ENCODE data around the gene ANKRD39.
A peak's percentile ranks its signal among the peaks of the same experiment; 100 is the strongest.
"Not testable (repeated sequence)": the region's sequence is repeated elsewhere in the genome, so short reads cannot be mapped to it uniquely, and the experiment has no call there.

The ANKRD39 gene

DNA sequence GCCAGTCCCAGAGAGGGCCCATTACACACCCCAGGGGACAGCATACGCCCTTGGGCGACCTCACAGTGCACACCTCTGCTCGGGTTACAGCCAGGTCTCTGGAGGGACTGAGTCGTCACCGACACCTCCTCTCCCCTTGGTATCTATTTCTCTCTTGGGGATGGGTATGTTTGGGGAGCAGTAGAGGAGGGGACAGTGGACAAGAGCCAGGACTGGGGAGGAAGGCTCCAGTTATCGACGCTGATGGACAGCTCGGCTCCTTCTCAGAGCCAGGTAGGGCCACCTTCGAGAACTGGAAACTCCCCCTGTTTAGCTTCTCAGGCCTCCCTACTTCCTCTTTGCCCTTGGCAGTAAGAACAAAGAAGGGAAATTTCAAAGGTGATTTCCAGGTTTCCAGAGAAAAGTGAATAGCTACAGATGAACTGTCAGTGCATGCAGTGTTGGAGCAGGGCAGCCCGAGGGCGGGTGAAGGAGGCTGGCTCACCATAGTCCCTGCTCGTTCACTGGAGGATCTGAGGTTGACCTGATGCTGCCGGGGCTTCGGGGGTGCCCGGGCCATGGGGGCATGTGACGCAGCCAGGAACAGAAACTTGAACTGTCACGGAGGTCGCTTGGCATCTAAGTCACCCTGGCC is 16.5 kb upstream of the ANKRD39 start:
- H3K4me3 ChIP-seq (ENCODE audit: low read depth, low read length): no peak overlapping the region
- DNase-seq (ENCODE audit: low read depth): no peak

GRCh38 chr2:96873651-96874096 is 15.9 kb upstream of the ANKRD39 start:
- H3K4me3 ChIP-seq (ENCODE audit: low read depth, low read length): no peak overlapping the region
- no peak for DNase-seq (ENCODE audit: low read depth)

GRCh38 chr2:96872591-96873349 is 15.0 kb upstream of the ANKRD39 start:
- no peak for DNase-seq (ENCODE audit: low read depth)
- no peak overlapping the region for H3K4me3 ChIP-seq (ENCODE audit: low read depth, low read length)

- peak overlapping the region; percentile 77 for H3K4me3 ChIP-seq (ENCODE audit: low read depth, low read length)
- DNase-seq (ENCODE audit: low read depth): no peak
These were observed 12.9 kb upstream of the ANKRD39 start for GRCh38 chr2:96870626-96871255.

DNA sequence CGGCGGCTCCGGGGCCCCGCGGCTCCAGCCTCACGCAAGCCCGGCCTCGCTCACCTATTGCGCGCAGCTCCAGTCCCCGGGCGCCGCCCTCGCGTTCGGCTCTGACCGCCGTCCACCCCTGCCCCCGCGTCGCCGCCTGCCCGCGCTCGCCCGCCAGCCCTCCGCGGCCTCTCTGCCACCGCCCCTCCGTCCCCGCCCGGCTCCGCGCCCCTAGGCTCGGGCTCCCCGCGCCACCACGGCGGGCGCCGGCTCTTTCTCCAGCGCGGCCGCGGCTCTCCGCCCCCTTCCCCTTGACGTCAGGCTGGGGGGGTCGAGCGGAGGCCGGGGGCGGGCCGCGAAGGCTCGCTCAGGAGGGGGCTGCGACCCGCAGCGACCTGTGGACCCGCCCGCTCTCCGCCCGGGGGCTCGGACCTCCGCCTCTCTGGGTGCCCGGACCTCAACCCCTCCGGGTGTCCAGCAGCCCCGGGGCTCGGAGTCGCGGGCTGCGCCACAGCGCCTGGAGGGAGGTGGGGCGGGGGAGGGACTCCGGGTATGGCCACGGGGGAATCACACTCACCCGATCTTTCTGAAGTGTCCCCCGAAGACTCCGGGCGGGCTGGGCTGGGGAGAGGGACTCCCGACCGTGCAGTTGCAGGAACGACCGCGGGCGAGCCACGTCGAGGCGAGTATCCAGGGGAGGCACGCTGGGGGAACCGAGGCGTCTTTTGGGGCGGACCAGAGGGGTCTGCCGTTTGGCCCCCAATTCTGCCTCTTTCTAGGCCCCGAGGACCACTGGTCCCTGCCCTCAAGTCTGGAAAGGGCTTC is 12.2 kb upstream of the ANKRD39 start, which contains the start of gene SEMA4C:
TSS of gene SEMA4C (minus strand) at position 259 of the 804 bp plus-strand sequence. CDS start 2,194 bp downstream, outside the sequence.
- peak within 1 kb of the TSS; percentile 77 for H3K4me3 ChIP-seq (ENCODE audit: low read depth, low read length)
- no peak for DNase-seq (ENCODE audit: low read depth)

- peak overlapping the region; percentile 77 for H3K4me3 ChIP-seq (ENCODE audit: low read depth, low read length)
- no peak for DNase-seq (ENCODE audit: low read depth)
These were observed 11.5 kb upstream of the ANKRD39 start for GRCh38 chr2:96869281-96869821.

DNA sequence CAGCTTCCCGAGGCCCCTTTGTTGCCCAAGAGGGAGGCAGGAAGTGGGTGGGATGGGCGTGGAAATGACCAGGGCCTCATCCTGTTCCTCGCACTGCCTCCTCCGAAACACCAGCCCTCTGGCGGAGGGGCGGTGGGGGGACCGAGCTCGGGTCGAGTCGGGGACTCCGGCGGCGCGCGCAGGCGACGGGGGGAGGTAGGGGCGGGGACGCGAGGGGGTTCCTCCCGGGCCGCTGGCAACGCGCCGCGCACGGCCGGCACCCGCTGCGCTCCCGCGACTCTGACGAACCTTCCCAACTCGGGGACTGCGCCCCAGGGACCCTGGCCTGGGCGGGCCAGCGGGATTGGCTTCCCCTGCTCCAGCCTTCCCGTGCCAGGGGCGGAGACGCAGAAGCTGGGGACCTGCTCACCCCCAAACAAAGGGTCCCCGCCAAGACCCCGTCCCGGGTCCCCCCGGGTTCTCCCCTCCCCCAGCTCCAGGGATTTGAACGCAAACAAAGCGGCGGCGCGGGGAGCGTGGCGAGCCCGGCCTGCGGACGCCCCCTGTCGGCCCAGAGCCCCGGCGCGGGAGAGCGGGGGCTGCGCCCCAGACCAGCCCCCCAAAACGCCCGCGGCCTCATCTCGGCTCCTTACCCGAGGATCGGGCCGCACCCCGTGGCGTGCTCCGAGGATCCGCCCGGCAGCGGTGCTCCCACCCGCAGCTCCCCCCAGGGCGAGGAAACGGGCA is 10.9 kb upstream of the ANKRD39 start:
- peak overlapping the region; percentile 77 for H3K4me3 ChIP-seq (ENCODE audit: low read depth, low read length)
- DNase-seq (ENCODE audit: low read depth): peak; percentile 84

DNA sequence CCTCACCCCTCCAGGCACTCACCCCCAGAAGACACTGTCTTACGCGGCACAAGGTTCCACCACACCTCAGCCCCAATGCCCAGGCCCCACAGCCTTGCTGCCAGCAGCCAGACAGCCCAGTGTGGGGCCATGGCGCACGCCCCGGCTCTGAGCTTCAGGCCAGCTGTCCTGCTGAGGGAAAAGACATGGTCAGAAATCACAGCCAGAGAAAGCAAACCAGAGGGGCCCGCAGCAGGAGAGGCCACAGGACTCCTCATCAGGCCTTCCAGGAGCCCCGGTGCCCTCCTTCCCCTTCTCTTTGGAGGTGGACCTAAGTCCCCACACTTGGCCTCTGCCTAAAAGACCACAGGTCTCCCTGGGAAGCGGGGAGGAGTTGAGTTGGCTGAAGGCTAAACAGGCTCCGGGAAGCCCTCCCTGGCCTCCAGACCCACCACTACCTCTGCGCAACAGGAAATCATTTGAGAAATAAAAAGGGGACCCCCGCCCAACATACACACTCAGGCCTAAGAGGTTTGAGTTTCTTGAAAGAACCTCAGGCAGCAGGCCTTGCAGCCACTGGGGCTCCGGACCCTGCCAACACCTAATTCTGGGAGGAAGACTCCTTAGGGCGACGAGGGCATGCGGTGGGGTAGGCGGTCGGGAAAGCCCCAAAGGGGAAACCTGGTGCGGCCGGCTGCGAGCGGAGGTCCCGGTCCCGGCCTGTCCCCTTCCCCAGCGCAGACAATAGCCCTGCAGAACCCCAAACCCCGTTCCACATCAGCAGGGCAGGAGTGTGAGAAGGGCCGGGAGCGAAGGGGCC is 10.1 kb upstream of the ANKRD39 start:
- H3K4me3 ChIP-seq (ENCODE audit: low read depth, low read length): peak overlapping the region; percentile 77
- DNase-seq (ENCODE audit: low read depth): no peak

GRCh38 chr2:96866986-96867755 is 9.4 kb upstream of the ANKRD39 start:
- DNase-seq (ENCODE audit: low read depth): no peak
- peak overlapping the region; percentile 77 for H3K4me3 ChIP-seq (ENCODE audit: low read depth, low read length)

DNA sequence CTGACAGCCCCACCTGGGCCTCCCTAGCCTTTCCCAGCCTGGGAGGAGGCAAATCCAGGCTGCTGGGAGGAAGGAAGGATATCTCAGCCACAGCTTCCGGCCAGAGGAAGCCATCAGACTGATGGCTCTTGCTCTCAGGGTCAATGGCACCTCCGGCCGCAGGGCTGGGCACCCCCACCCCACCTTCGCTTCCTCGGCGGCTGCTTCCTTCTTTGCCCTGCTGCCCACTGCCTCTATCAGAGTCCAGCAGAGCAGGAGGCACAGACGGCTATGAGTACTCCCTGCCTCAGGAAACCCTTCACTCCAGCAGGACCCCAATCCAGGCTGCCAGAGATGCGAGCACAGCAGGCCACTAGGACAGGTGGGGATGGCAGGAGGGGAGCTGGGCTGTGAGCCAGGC is 8.8 kb upstream of the ANKRD39 start:
- no peak for DNase-seq (ENCODE audit: low read depth)
- peak overlapping the region; percentile 77 for H3K4me3 ChIP-seq (ENCODE audit: low read depth, low read length)

DNA sequence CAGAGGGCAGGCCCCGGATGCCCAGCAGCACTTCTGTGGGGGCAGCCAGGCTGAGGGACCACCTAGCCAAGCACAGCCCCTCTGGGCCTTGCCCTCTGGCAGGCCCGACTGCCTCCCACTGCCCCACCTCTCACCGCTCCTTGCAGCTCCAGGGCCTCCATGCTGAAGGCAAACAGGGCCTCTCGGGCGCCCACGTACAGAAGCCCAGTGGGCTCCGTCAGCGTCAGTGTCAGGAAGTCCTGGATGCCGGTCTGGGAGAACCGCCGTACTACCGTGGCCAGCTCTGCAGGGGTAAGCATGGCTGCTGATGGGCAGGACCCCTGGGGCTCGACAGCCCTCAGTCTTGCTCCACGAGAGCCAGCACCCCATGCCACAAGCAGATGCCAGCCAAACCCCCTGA is 8.3 kb upstream of the ANKRD39 start:
- no peak for DNase-seq (ENCODE audit: low read depth)
- H3K4me3 ChIP-seq (ENCODE audit: low read depth, low read length): no peak overlapping the region

DNA sequence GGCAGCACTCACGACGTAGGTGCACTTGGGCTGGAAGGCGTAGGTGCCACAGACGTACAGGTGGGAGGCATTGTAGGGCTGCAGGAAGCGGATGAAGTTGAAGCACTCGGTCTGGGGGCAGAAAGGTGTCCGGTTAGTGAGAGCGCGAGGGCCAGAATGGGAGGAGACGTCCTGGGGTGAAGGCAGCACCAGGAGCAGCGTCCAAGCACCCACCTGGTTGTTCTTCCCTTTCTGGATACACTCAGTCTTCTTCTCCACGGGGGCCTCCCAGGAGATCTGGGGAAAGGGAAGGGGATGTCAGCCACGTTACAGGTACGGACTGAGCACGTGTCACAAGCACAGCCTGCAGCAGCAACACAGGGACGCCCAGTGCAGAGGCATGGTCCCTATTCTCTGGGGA is 7.8 kb upstream of the ANKRD39 start:
- DNase-seq (ENCODE audit: low read depth): no peak
- H3K4me3 ChIP-seq (ENCODE audit: low read depth, low read length): no peak overlapping the region

GRCh38 chr2:96864343-96865091 is 6.7 kb upstream of the ANKRD39 start:
- no peak for DNase-seq (ENCODE audit: low read depth)
- H3K4me3 ChIP-seq (ENCODE audit: low read depth, low read length): no peak overlapping the region

DNA sequence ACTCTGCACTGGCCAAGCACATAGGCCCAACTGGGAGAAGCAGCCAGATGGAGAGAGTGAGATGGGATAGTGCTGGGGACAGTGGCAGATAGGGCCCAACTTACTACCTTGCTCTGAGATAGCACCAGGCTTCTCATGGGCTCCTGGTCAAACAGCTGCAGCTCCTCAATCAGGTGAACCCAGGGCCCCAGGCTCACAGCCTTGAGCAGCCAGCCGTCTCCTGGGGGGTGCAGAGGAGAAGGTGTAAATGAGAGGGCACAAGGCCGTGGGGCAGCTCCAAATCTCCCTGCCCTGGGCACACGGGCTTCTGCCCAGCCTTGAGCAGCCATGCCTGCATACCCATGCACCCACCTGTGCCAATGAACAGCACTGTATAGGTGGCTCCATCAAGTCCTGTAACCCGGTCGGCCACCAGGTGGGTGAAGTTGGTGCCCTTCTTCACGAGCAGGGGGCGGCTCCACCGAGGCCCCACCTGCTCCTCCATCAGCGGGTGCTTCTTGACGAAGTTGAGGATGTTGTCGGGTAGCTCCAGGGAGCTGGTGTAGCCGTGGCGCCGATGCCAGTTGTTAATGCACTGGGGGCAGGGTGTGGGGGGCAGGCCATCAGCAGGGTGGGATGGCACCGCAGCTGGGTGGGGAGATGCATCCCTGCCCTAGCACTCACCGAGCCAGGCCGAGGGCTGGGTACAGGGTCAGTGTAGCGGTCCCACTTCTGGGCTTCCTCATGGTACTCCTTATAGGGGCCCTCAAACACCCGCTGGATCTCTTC is 5.9 kb upstream of the ANKRD39 start:
- no peak overlapping the region for H3K4me3 ChIP-seq (ENCODE audit: low read depth, low read length)
- DNase-seq (ENCODE audit: low read depth): no peak

GRCh38 chr2:96863056-96863455 is 5.2 kb upstream of the ANKRD39 start:
- H3K4me3 ChIP-seq (ENCODE audit: low read depth, low read length); DNase-seq (ENCODE audit: low read depth): not testable (repeated sequence)

DNA sequence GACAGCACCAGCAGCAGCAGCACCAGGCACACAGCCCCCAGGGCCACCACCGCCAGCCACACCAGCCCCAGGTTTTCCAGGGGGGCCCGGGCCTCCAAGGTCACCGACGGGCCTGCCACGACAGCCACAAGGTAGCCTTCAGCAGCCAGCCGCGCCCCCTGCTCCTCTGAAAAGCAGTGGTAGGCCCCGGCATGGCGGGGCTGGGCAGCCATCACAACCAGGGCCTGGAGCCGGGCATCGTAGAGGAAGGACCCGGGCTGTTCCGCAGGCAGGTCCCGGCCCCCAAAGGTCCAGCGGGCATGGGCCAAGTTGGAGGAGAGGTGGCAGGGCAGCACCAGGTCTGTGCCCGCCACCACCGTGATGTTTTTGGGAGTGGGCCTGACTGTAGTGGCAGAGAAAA is 3.3 kb upstream of the ANKRD39 start:
- H3K4me3 ChIP-seq (ENCODE audit: low read depth, low read length): no peak overlapping the region
- DNase-seq (ENCODE audit: low read depth): no peak
